Middle frontal gyrus (tissue), 1 donor: Measurements from ENCODE around the gene MTFR1L.
A peak's percentile ranks its signal among the peaks of the same experiment; 100 is the strongest.

Source experiments
- DNase-seq: peaks from one replicate; pipeline ENCODE4 v3.0.0-alpha.2; 2015; ENCODE audit warnings: low spot score; ENCODE audit errors: extremely low spot score

The MTFR1L gene

GRCh38 chr1:25807480-25808390 is 12.0 kb upstream of the MTFR1L start:
- peak; percentile 31 for DNase-seq

GRCh38 chr1:25808481-25809244 is 11.1 kb upstream of the MTFR1L start:
- no peak for DNase-seq

- DNase-seq, result no peak
These were observed 10.3 kb upstream of the MTFR1L start for GRCh38 chr1:25809283-25809926.

- DNase-seq, result no peak
These were observed 9.8 kb upstream of the MTFR1L start for GRCh38 chr1:25809929-25810328.

- no peak for DNase-seq
These were observed 9.1 kb upstream of the MTFR1L start for GRCh38 chr1:25810341-25811299.

GRCh38 chr1:25811384-25812082 is 8.2 kb upstream of the MTFR1L start:
- DNase-seq, result no peak

GRCh38 chr1:25813071-25813733 is 6.6 kb upstream of the MTFR1L start:
- DNase-seq, result no peak

GRCh38 chr1:25813734-25814471 is 5.9 kb upstream of the MTFR1L start:
- DNase-seq, result no peak

GRCh38 chr1:25814549-25815087 is 5.1 kb upstream of the MTFR1L start:
- no peak for DNase-seq

GRCh38 chr1:25815208-25816111 is 4.3 kb upstream of the MTFR1L start:
- no peak for DNase-seq

GRCh38 chr1:25816112-25816718 is 3.5 kb upstream of the MTFR1L start:
- no peak for DNase-seq

- DNase-seq, result no peak
These were observed 1.8 kb upstream of the MTFR1L start for GRCh38 chr1:25817840-25818501.

GRCh38 chr1:25818569-25818968 is 1.2 kb upstream of the MTFR1L start:
- DNase-seq, result no peak

- no peak for DNase-seq
These were observed 725 bp downstream of the MTFR1L start for GRCh38 chr1:25820247-25821111.

GRCh38 chr1:25821112-25821476 is 1.3 kb downstream of the MTFR1L start:
- no peak for DNase-seq

GRCh38 chr1:25821630-25822091 is 1.9 kb downstream of the MTFR1L start:
- DNase-seq, result no peak
